Skin epidermis (tissue), 12 donors: ENCODE data around the gene PHF2.

Experiments
- H3K27ac ChIP-seq, 21 experiments: fragments of 200-600 bp; sonication (generic) in 11 of 21; one replicate each; pipeline ENCODE4 v1.5.0; 2020; ENCODE audit warnings: mild to moderate bottlenecking in 3 of 21, inconsistent platforms in 2 of 21, moderate library complexity in 2 of 21
- H3K4me3 ChIP-seq, 7 experiments: fragments of 200-600 bp; sonication (generic) in 2 of 7; one replicate each; pipeline ENCODE4 v1.5.0; 2020; ENCODE audit warnings: inconsistent platforms in 2 of 7, mild to moderate bottlenecking in 2 of 7, moderate library complexity in 1 of 7

Gene PHF2

GRCh38 chr9:93710370-93710723 lies 134.0 kb downstream of the PHF2 start:
- no peak overlapping the region for H3K27ac ChIP-seq
- H3K4me3 ChIP-seq, result no peak overlapping the region

- H3K27ac ChIP-seq, result no peak overlapping the region
- H3K4me3 ChIP-seq, result no peak overlapping the region
Observed at GRCh38 chr9:93711002-93711401, 134.6 kb downstream of the PHF2 start.

GRCh38 chr9:93712896-93713295 lies 136.5 kb downstream of the PHF2 start:
- Histone ChIP-seq H3K27ac (no peak overlapping the region), H3K4me3 (no peak overlapping the region)

- H3K4me3 ChIP-seq, result no peak overlapping the region
- H3K27ac ChIP-seq, result no peak overlapping the region
Observed at GRCh38 chr9:93713716-93714115, 137.3 kb downstream of the PHF2 start.

- H3K27ac ChIP-seq, result no peak overlapping the region
Observed at GRCh38 chr9:93721417-93721965, 145.1 kb downstream of the PHF2 start.

GRCh38 chr9:93724852-93725251 lies 148.5 kb downstream of the PHF2 start:
- Histone ChIP-seq H3K27ac (no peak overlapping the region), H3K4me3 (no peak overlapping the region)

More at GRCh38 chr9:93721417-93721965, 145.1 kb downstream of the PHF2 start:
- no peak overlapping the region for H3K4me3 ChIP-seq

GRCh38 chr9:93725382-93725781 lies 149.0 kb downstream of the PHF2 start:
- H3K27ac ChIP-seq, result no peak overlapping the region
- no peak overlapping the region for H3K4me3 ChIP-seq

- Histone ChIP-seq H3K27ac (no peak overlapping the region), H3K4me3 (no peak overlapping the region)
Observed at GRCh38 chr9:93726147-93726546, 149.8 kb downstream of the PHF2 start.
